Measurements from ENCODE around the gene NAA38.
A peak's percentile ranks its signal among the peaks of the same experiment; 100 is the strongest.

NAA38 gene

GRCh38 chr17:7894866-7895265, 37.5 kb upstream of the NAA38 start:
- no CpG with 5 or more reads among the region's 8 CpGs for WGBS (ENCODE audit: extremely low coverage, insufficient coverage, insufficient read length)
- H4K91ac ChIP-seq (ENCODE audit: low read depth, low read length): no peak overlapping the region
- no peak overlapping the region for H3K23ac ChIP-seq (ENCODE audit: low read length)
- H2AFZ ChIP-seq (ENCODE audit: insufficient read depth, low read length, poor library complexity): no peak overlapping the region
- H2BK12ac ChIP-seq (ENCODE audit: low read length): no peak overlapping the region
- H3K4me1 ChIP-seq (ENCODE audit: control insufficient read depth in 1 of 2, insufficient read depth in 2 of 2, low read length in 2 of 2): no peaks in the 10 kb centered on the region
- H3K79me2 ChIP-seq (ENCODE audit: control insufficient read depth, insufficient read depth, low read length, poor library complexity): no peaks in the 10 kb centered on the region
- no peak overlapping the region for H4K12ac ChIP-seq (ENCODE audit: low read depth, low read length)
- no peak overlapping the region for H3K18ac ChIP-seq (ENCODE audit: low read length)
- no peak overlapping the region for H3K4ac ChIP-seq (ENCODE audit: low read depth, low read length)
- no peak overlapping the region for H2BK5ac ChIP-seq (ENCODE audit: low read depth, low read length, poor library complexity)
- no peaks in the 10 kb centered on the region for H3K9me3 ChIP-seq (ENCODE audit: insufficient read depth, low read depth, low read length)
- no peak for DNase-seq
- no peak overlapping the region for H3K14ac ChIP-seq (ENCODE audit: low read length)
- no peak overlapping the region for H3K4me2 ChIP-seq (ENCODE audit: low read length)
- H3K4me3 ChIP-seq (ENCODE audit: low read depth, low read length): no peak overlapping the region
- H3K36me3 ChIP-seq (ENCODE audit: control insufficient read depth in 1 of 2, insufficient read depth in 2 of 2, low read length in 2 of 2): peaks cover 53 to 72% of the 10 kb centered on the region in 2 experiments
- no peak overlapping the region for H3K27ac ChIP-seq (ENCODE audit: low read depth, low read length)
- H2BK120ac ChIP-seq (ENCODE audit: insufficient read depth, low read length, poor library complexity): no peak overlapping the region
- H2AK5ac ChIP-seq (ENCODE audit: low read length): no peak overlapping the region
- no peak overlapping the region for H4K8ac ChIP-seq (ENCODE audit: low read depth, low read length)
- H3K9ac ChIP-seq (ENCODE audit: low read length): no peak overlapping the region
- H3K79me1 ChIP-seq (ENCODE audit: low read length): no peaks in the 10 kb centered on the region
- no peaks in the 10 kb centered on the region for H3K27me3 ChIP-seq (ENCODE audit: insufficient read depth, low read length)

- Histone ChIP-seq H3K27ac (ENCODE audit: low read depth, low read length) (no peak overlapping the region), H4K12ac (ENCODE audit: low read depth, low read length) (no peak overlapping the region), H2BK5ac (ENCODE audit: low read depth, low read length, poor library complexity) (no peak overlapping the region), H3K23ac (ENCODE audit: low read length) (no peak overlapping the region), H4K8ac (ENCODE audit: low read depth, low read length) (no peak overlapping the region), H3K36me3 (ENCODE audit: control insufficient read depth in 1 of 2, insufficient read depth in 2 of 2, low read length in 2 of 2) (peaks cover 48 to 65% of the 10 kb centered on the region in 2 experiments), H3K79me2 (ENCODE audit: control insufficient read depth, insufficient read depth, low read length, poor library complexity) (no peaks in the 10 kb centered on the region), H2BK120ac (ENCODE audit: insufficient read depth, low read length, poor library complexity) (no peak overlapping the region), H3K27me3 (ENCODE audit: insufficient read depth, low read length) (no peaks in the 10 kb centered on the region), H3K79me1 (ENCODE audit: low read length) (peaks cover 2% of the 10 kb centered on the region), H3K18ac (ENCODE audit: low read length) (no peak overlapping the region), H3K4me2 (ENCODE audit: low read length) (no peak overlapping the region), H3K14ac (ENCODE audit: low read length) (no peak overlapping the region), H2AFZ (ENCODE audit: insufficient read depth, low read length, poor library complexity) (no peak overlapping the region), H3K4ac (ENCODE audit: low read depth, low read length) (no peak overlapping the region), H2BK12ac (ENCODE audit: low read length) (no peak overlapping the region), H3K9me3 (ENCODE audit: insufficient read depth, low read depth, low read length) (no peaks in the 10 kb centered on the region), H3K4me3 (ENCODE audit: low read depth, low read length) (no peak overlapping the region), H2AK5ac (ENCODE audit: low read length) (no peak overlapping the region), H4K91ac (ENCODE audit: low read depth, low read length) (no peak overlapping the region), H3K4me1 (ENCODE audit: control insufficient read depth in 1 of 2, insufficient read depth in 2 of 2, low read length in 2 of 2) (peaks cover 6% of the 10 kb centered on the region in 2 experiments), H3K9ac (ENCODE audit: low read length) (no peak overlapping the region)
- no peak for DNase-seq
- WGBS (ENCODE audit: extremely low coverage, insufficient coverage, insufficient read length): no CpG with 5 or more reads among the region's 9 CpGs
These were observed 36.9 kb upstream of the NAA38 start for GRCh38 chr17:7894226-7894625.

GRCh38 chr17:7893187-7893880, 36.0 kb upstream of the NAA38 start:
- no peak overlapping the region for H3K27ac ChIP-seq (ENCODE audit: low read depth, low read length)
- no peak overlapping the region for H2AK5ac ChIP-seq (ENCODE audit: low read length)
- WGBS (ENCODE audit: extremely low coverage, insufficient coverage, insufficient read length): no CpG with 5 or more reads among the region's 15 CpGs
- H3K79me2 ChIP-seq (ENCODE audit: control insufficient read depth, insufficient read depth, low read length, poor library complexity): peaks cover 6% of the 10 kb centered on the region
- peaks cover 14 to 15% of the 10 kb centered on the region in 2 experiments for H3K4me1 ChIP-seq (ENCODE audit: control insufficient read depth in 1 of 2, insufficient read depth in 2 of 2, low read length in 2 of 2)
- H3K27me3 ChIP-seq (ENCODE audit: insufficient read depth, low read length): no peaks in the 10 kb centered on the region
- H3K18ac ChIP-seq (ENCODE audit: low read length): no peak overlapping the region
- H3K4me3 ChIP-seq (ENCODE audit: low read depth, low read length): no peak overlapping the region
- no peak overlapping the region for H3K4me2 ChIP-seq (ENCODE audit: low read length)
- H2BK5ac ChIP-seq (ENCODE audit: low read depth, low read length, poor library complexity): no peak overlapping the region
- H4K8ac ChIP-seq (ENCODE audit: low read depth, low read length): no peak overlapping the region
- H3K9me3 ChIP-seq (ENCODE audit: insufficient read depth, low read depth, low read length): no peaks in the 10 kb centered on the region
- no peak for DNase-seq
- H2BK120ac ChIP-seq (ENCODE audit: insufficient read depth, low read length, poor library complexity): no peak overlapping the region
- no peak overlapping the region for H3K9ac ChIP-seq (ENCODE audit: low read length)
- H2BK12ac ChIP-seq (ENCODE audit: low read length): no peak overlapping the region
- no peak overlapping the region for H4K12ac ChIP-seq (ENCODE audit: low read depth, low read length)
- no peak overlapping the region for H3K14ac ChIP-seq (ENCODE audit: low read length)
- H3K79me1 ChIP-seq (ENCODE audit: low read length): peaks cover 8% of the 10 kb centered on the region
- no peak overlapping the region for H2AFZ ChIP-seq (ENCODE audit: insufficient read depth, low read length, poor library complexity)
- H3K4ac ChIP-seq (ENCODE audit: low read depth, low read length): no peak overlapping the region
- H4K91ac ChIP-seq (ENCODE audit: low read depth, low read length): no peak overlapping the region
- H3K23ac ChIP-seq (ENCODE audit: low read length): no peak overlapping the region
- peaks cover 41 to 56% of the 10 kb centered on the region in 2 experiments for H3K36me3 ChIP-seq (ENCODE audit: control insufficient read depth in 1 of 2, insufficient read depth in 2 of 2, low read length in 2 of 2)

- Histone ChIP-seq H4K12ac (ENCODE audit: low read depth, low read length) (no peak overlapping the region), H2AK5ac (ENCODE audit: low read length) (peak overlapping the region; percentile 55), H3K14ac (ENCODE audit: low read length) (peak overlapping the region; percentile 68), H3K4me3 (ENCODE audit: low read depth, low read length) (no peak overlapping the region), H3K23ac (ENCODE audit: low read length) (no peak overlapping the region), H3K4me2 (ENCODE audit: low read length) (peak overlapping the region; percentile 31), H3K79me1 (ENCODE audit: low read length) (peaks cover 37% of the 10 kb centered on the region), H3K27me3 (ENCODE audit: insufficient read depth, low read length) (no peaks in the 10 kb centered on the region), H4K8ac (ENCODE audit: low read depth, low read length) (peak overlapping the region; percentile 83), H3K4ac (ENCODE audit: low read depth, low read length) (peak overlapping the region; percentile 50), H2AFZ (ENCODE audit: insufficient read depth, low read length, poor library complexity) (no peak overlapping the region), H2BK5ac (ENCODE audit: low read depth, low read length, poor library complexity) (peak overlapping the region; percentile 88), H3K9ac (ENCODE audit: low read length) (peak overlapping the region; percentile 16), H3K36me3 (ENCODE audit: control insufficient read depth in 1 of 2, insufficient read depth in 2 of 2, low read length in 2 of 2) (peaks cover 23 to 28% of the 10 kb centered on the region in 2 experiments), H4K91ac (ENCODE audit: low read depth, low read length) (peak overlapping the region; percentile 100), H2BK12ac (ENCODE audit: low read length) (peak overlapping the region; percentile 94), H2BK120ac (ENCODE audit: insufficient read depth, low read length, poor library complexity) (peak overlapping the region; percentile 56), H3K18ac (ENCODE audit: low read length) (peak overlapping the region; percentile 66), H3K79me2 (ENCODE audit: control insufficient read depth, insufficient read depth, low read length, poor library complexity) (peaks cover 17% of the 10 kb centered on the region), H3K9me3 (ENCODE audit: insufficient read depth, low read depth, low read length) (no peaks in the 10 kb centered on the region), H3K27ac (ENCODE audit: low read depth, low read length) (peak overlapping the region; percentile 93), H3K4me1 (ENCODE audit: control insufficient read depth in 1 of 2, insufficient read depth in 2 of 2, low read length in 2 of 2) (peaks cover 22 to 25% of the 10 kb centered on the region in 2 experiments)
- WGBS (ENCODE audit: extremely low coverage, insufficient coverage, insufficient read length): no CpG with 5 or more reads among the region's 11 CpGs
- peak; percentile 16 to 48 for DNase-seq
These were observed 32.0 kb upstream of the NAA38 start for GRCh38 chr17:7889166-7889955.
